Gastroesophageal sphincter (tissue), 4 donors: ENCODE data around the gene TMED5. TPM values are rescaled to one million over a fixed set of nuclear protein-coding genes. Genes with fewer than 3 reads are reported as not detected.
A peak's percentile ranks its signal among the peaks of the same experiment; 100 is the strongest.
"Not testable (repeated sequence)": the region's sequence is repeated elsewhere in the genome, so short reads cannot be mapped to it uniquely, and the experiment has no call there.

Experiments
- ATAC-seq: fragments of 150-250 bp; one replicate; pipeline ENCODE4 v1.9.1; 2016; ENCODE audit warnings: mild to moderate bottlenecking, moderate library complexity
- H3K27ac ChIP-seq, 4 donors: fragments of 200-600 bp; sonication (generic) in 3 of 4; 1 replicate in 3 of 4; 2 replicates in 1 of 4; pipeline ENCODE4 v1.5.1; 2016 to 2019
- H3K27me3 ChIP-seq: fragments of 200-600 bp; sonication (generic); one replicate; pipeline ENCODE4 v1.5.1; 2019
- H3K36me3 ChIP-seq, 2 donors: fragments of 200-600 bp; sonication (generic); one replicate each; pipeline ENCODE4 v1.5.1; 2019; ENCODE audit warnings: control low read depth in 1 of 2
- H3K4me1 ChIP-seq, 3 donors: fragments of 200-600 bp; sonication (generic); 1 replicate in 2 of 3; 2 replicates in 1 of 3; pipeline ENCODE4 v1.5.1; 2016 to 2019; ENCODE audit warnings: control low read depth in 2 of 3
- H3K4me3 ChIP-seq, 2 donors: fragments of 200-600 bp; sonication (generic); one replicate each; pipeline ENCODE4 v1.5.1; 2019; ENCODE audit warnings: mild to moderate bottlenecking in 1 of 2, moderate library complexity in 1 of 2
- H3K9me3 ChIP-seq, 3 donors: fragments of 200-600 bp; sonication (generic); one replicate each; pipeline ENCODE4 v1.5.1; 2017 to 2019; ENCODE audit warnings: control low read depth in 2 of 3
- EP300 ChIP-seq: sonication (generic); formaldehyde crosslinking; IDR thresholded peaks from one replicate; pipeline ENCODE4 v1.6.1; 2017; ENCODE audit warnings: antibody characterized with exemption, mild to moderate bottlenecking
- POLR2A ChIP-seq, 2 donors: fragments of 450-650 bp; IDR thresholded peaks; one replicate each; pipeline ENCODE4 v1.6.1; 2017; ENCODE audit warnings: antibody characterized with exemption in 2 of 2, mild to moderate bottlenecking in 2 of 2, moderate library complexity in 1 of 2
- POLR2AphosphoS5 ChIP-seq: sonication (generic); formaldehyde crosslinking; IDR thresholded peaks from one replicate; pipeline ENCODE4 v1.6.1; 2017; ENCODE audit warnings: antibody characterized with exemption
- WGBS, 2 donors: methylation state at CpG; one replicate each; pipeline ENCODE4 v1.1.5; 2018; ENCODE audit warnings: low coverage in 1 of 2; 5-methylcytosine and 5-hydroxymethylcytosine counted together
- total RNA-seq, 4 donors: library from RNA; depleted of rRNA; stranded (reverse); fragments of >200 nt; gene quantifications; one replicate each; pipeline ENCODE4 v1.1.0, GENCODE V29; 2016
- TF ChIP-seq, protein P1 (sequence below), 4 experiments: fragments of 200-600 bp in 2 of 4; fragments of 450-650 bp in 2 of 4; sonication (generic) in 1 of 4; IDR thresholded peaks; one replicate each; pipeline ENCODE4 v1.5.1; 2017 to 2019; ENCODE audit warnings: antibody characterized with exemption in 4 of 4, mild to moderate bottlenecking in 2 of 4, moderate library complexity in 2 of 4

TMED5 gene
- 10 to 100 TPM; 43.5 to 68.0 (median 60.5) TPM for total RNA-seq

DNA sequence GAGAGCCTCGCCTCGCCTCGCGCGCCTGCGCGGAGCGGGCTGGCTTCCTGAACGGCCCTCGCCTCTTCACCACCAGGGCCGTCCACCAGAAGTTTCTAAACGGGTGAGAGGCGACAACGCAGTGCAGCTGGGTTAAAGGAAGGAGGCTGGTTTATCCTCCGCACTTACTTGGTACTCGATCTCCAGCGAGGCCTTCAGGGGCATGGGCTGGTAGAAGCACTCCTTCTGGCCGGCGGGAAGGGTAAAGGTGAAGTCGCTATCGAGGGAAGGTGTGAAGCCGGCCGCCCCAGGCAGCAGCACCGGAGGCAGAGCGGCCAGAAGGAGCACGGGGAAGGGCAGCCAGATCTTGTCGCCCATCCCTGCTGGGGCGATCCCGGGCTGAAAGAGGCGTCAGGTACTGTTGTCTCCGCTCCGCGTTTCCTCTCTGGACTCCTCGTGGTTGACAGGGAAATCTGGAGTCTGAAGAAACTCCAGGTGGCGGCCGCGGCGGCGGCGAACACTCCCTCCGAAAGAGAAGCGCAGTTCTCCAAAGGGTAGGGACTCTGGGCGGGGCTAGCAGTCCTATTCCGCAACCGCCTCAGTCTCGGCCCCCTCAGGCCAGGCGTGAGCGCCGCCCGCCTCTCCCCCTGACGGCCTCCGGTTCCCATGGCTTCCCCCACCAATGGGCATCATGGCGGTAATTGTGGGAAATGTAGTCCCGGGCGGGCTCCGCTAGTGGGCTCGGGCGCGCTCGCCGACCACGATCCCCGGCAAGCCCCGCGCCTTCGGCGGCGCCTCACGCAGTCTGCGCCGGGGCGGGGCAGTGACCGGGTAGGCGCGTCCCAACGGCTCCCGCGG lies at the start of gene TMED5:
TMED5 (minus strand) TSS at position 528 of the 837 bp plus-strand sequence; CDS start at position 357, 171 bp downstream.
- Histone ChIP-seq H3K4me3 (peak within 1 kb of the TSS; percentile 94 to 98), H3K4me1 (peaks cover 4 to 48% (median 4%) of the 10 kb centered on the region in 3 donors), H3K27me3 (no peaks in the 10 kb centered on the region), H3K36me3 (no peaks in the 10 kb centered on the region), H3K27ac (peak within 1 kb of the TSS; percentile 98 to 100 (median 99)), H3K9me3 (no peaks in the 10 kb centered on the region)
- 0% methylated on average over 5 of the region's 78 CpGs; no CpG with 5 or more reads in 1 of the 2 donors for WGBS, 2 donors
- peak; percentile 98 for TF ChIP-seq POLR2AphosphoS5
- no peak for TF ChIP-seq EP300
- peak; percentile 93 to 96 for TF ChIP-seq POLR2A (IDR thresholded peaks at IDR 0.05)
- TF ChIP-seq, protein P1, sequence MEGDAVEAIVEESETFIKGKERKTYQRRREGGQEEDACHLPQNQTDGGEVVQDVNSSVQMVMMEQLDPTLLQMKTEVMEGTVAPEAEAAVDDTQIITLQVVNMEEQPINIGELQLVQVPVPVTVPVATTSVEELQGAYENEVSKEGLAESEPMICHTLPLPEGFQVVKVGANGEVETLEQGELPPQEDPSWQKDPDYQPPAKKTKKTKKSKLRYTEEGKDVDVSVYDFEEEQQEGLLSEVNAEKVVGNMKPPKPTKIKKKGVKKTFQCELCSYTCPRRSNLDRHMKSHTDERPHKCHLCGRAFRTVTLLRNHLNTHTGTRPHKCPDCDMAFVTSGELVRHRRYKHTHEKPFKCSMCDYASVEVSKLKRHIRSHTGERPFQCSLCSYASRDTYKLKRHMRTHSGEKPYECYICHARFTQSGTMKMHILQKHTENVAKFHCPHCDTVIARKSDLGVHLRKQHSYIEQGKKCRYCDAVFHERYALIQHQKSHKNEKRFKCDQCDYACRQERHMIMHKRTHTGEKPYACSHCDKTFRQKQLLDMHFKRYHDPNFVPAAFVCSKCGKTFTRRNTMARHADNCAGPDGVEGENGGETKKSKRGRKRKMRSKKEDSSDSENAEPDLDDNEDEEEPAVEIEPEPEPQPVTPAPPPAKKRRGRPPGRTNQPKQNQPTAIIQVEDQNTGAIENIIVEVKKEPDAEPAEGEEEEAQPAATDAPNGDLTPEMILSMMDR (IDR thresholded peaks at IDR 0.05), result peak in 3 of 4 experiments; percentile 40 to 57 (median 46)
- peak; percentile 97 for ATAC-seq

DNA sequence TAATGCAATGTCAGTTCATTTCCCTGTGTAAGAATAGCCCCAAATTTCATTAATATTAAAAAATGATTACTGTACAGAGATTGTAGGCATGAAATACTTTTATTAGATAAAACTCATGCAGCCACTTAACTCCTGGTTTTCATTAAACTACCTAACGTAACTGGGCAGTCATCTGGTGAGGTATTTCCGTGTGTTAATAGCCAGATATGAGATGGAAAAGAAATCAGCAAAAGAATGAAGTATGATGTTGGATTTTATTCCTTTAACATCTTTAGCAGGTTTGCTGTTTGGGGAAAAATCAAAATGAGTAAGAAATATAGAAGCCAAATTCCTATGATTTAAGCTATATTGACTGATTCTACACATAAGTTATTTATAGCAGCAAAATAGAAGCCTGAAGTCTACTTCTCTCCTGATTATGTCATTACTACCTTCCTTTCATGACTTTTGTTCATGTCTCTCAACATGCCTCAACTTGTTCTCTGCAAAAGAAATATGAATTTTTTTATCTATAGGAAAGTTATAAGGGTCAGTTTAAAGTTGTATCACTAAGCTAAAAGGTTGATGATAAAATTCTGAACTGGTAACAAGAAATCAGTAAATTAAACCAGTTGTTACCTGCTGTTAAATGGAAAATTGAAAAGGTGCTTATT lies 42.9 kb upstream of the TMED5 start:
- H3K27me3 ChIP-seq, result no peaks in the 10 kb centered on the region
- TF ChIP-seq EP300 (no peak), POLR2AphosphoS5 (no peak), POLR2A (IDR thresholded peaks at IDR 0.05) (no peak)
- TF ChIP-seq, protein P1 (IDR thresholded peaks at IDR 0.05), result no peak

DNA sequence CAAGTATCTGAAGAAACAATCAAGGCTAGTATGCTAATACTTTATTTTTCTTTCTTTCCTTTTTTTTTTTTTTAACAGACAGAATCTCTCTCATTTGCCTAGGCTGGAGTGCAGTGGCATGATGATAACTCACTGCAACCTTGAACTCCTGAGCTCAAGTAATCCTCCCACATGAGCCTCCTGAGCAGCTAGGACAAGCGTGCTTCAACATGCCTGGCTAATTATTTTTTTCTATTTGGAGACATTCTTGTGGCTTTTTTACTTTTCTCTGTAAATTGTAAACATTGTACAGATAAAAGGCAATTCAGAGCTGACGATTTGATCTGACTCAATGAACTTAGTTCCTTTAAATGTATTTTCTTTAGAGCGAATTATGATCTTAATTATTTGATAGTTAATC lies 41.7 kb upstream of the TMED5 start:
- H3K4me1 ChIP-seq, result no peaks in the 10 kb centered on the region
- 86 to 97% methylated on average over 3 of the region's 3 CpGs for WGBS, 2 donors
- H3K4me3 ChIP-seq, result no peak overlapping the region
- TF ChIP-seq, protein P1 (IDR thresholded peaks at IDR 0.05), result no peak
- TF ChIP-seq EP300 (no peak), POLR2A (IDR thresholded peaks at IDR 0.05) (no peak), POLR2AphosphoS5 (no peak)
- no peak for ATAC-seq
- no peak overlapping the region for H3K27ac ChIP-seq
- no peaks in the 10 kb centered on the region for H3K27me3 ChIP-seq
- peaks cover 0 to 7% of the 10 kb centered on the region in 2 donors for H3K36me3 ChIP-seq
- no peaks in the 10 kb centered on the region for H3K9me3 ChIP-seq

More for the DNA sequence above, 42.9 kb upstream of the TMED5 start:
- no peak overlapping the region for H3K4me3 ChIP-seq
- H3K27ac ChIP-seq, result no peak overlapping the region
- ATAC-seq, result no peak
- 75 to 94% methylated on average over 1 to 2 of the region's 2 CpGs for WGBS, 2 donors
- no peaks in the 10 kb centered on the region for H3K9me3 ChIP-seq
- no peaks in the 10 kb centered on the region for H3K4me1 ChIP-seq
- peaks cover 0 to 7% of the 10 kb centered on the region in 2 donors for H3K36me3 ChIP-seq

DNA sequence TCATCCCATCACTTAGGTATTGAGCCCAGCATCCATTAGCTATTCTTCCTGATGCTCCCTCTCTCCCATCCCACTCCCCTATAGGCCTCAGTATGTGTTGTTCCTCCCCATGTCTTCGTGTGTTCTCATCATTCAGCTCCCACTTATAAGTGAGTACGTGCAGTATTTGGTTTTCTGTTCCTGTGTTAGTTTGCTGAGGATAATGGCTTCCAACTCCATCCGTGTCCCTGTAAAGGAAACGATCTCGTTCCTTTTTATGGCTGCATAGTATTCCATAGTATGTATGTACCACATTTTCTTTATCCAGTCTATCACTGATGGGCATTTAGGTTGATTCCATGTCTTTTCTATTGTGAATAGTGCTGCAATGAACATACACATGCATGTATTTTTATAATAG lies 40.5 kb upstream of the TMED5 start:
- not testable (repeated sequence) for H3K4me1 ChIP-seq, H3K27me3 ChIP-seq, H3K36me3 ChIP-seq, H3K4me3 ChIP-seq, ATAC-seq, H3K27ac ChIP-seq, H3K9me3 ChIP-seq
- 93 to 97% methylated on average over 5 of the region's 5 CpGs for WGBS, 2 donors

GRCh38 chr1:93219443-93219842 lies 39.2 kb upstream of the TMED5 start:
- H3K4me3 ChIP-seq, result no peak overlapping the region
- no peak overlapping the region for H3K27ac ChIP-seq
- no peaks in the 10 kb centered on the region for H3K9me3 ChIP-seq
- no peak for ATAC-seq
- H3K36me3 ChIP-seq, result peaks cover 0 to 7% of the 10 kb centered on the region in 2 donors
- TF ChIP-seq POLR2A (IDR thresholded peaks at IDR 0.05) (no peak), POLR2AphosphoS5 (no peak), EP300 (no peak)
- TF ChIP-seq, protein P1 (IDR thresholded peaks at IDR 0.05), result no peak
- WGBS, 2 donors, result 78 to 89% methylated on average over 3 to 6 of the region's 6 CpGs
- no peaks in the 10 kb centered on the region for H3K27me3 ChIP-seq
- H3K4me1 ChIP-seq, result no peaks in the 10 kb centered on the region
